GM13976 (cell line): ENCODE results near the gene LY6G5C.

Experiments
- DNase-seq: peaks from one replicate; pipeline ENCODE4 v3.0.0; 2012; ENCODE audit warnings: low spot score
- CTCF ChIP-seq: IDR thresholded peaks from 2 replicates; pipeline ENCODE4 v1.5.1; 2012; ENCODE audit warnings: borderline replicate concordance, mild to moderate bottlenecking; ENCODE audit not compliant: insufficient read depth; ENCODE audit errors: extremely low read depth, missing control alignments, control extremely low read depth
- in situ Hi-C: fragments of 300-500 bp; cut with MboI; formaldehyde crosslinking; loops from one replicate; pipeline ENCODE4 v1.12.0; 2022; ENCODE audit warnings: low sequenced_read_pairs, mixed read lengths, inconsistent platforms; ENCODE audit not compliant: unreplicated experiment

Gene LY6G5C

GRCh38 chr6:31690231-31691077 lies 9.6 kb upstream of the LY6G5C start:
- in situ Hi-C loops, result no loop called here
- DNase-seq, result peak; percentile 29
- TF ChIP-seq CTCF, result no peak

- TF ChIP-seq CTCF, result peak; percentile 29
- in situ Hi-C loops, result loop anchor here (10.0 kb wide), 1 partner anchor 265 kb away; the partner anchor contains the start of genes NELFE and SKIC2
- DNase-seq, result peak; percentile 46
Measured at GRCh38 chr6:31689249-31690110, 8.6 kb upstream of the LY6G5C start.

GRCh38 chr6:31687860-31688693 lies 7.2 kb upstream of the LY6G5C start:
- no peak for TF ChIP-seq CTCF
- in situ Hi-C loops, result loop anchor here (10.0 kb wide), 1 partner anchor 267 kb away; the partner anchor contains the start of genes NELFE and SKIC2
- no peak for DNase-seq

- DNase-seq, result no peak
- in situ Hi-C loops, result loop anchor here (10.0 kb wide), 1 partner anchor 267 kb away; the partner anchor contains the start of genes NELFE and SKIC2
- no peak for TF ChIP-seq CTCF
Measured at GRCh38 chr6:31687321-31687720, 6.5 kb upstream of the LY6G5C start.

- no peak for TF ChIP-seq CTCF
- no peak for DNase-seq
- in situ Hi-C loops, result loop anchor here (10.0 kb wide), 1 partner anchor 268 kb away; the partner anchor contains the start of genes NELFE and SKIC2
Measured at GRCh38 chr6:31686483-31686882, 5.6 kb upstream of the LY6G5C start.
